Vagina (tissue), 2 donors: ENCODE data around the gene ERC2.

Source experiments
- POLR2A ChIP-seq, 2 donors: fragments of 450-650 bp; IDR thresholded peaks; one replicate each; pipeline ENCODE4 v1.6.1; 2017; ENCODE audit warnings: antibody characterized with exemption in 2 of 2, mild to moderate bottlenecking in 2 of 2, moderate library complexity in 2 of 2
- POLR2AphosphoS5 ChIP-seq, 2 donors: sonication (generic); formaldehyde crosslinking; IDR thresholded peaks; one replicate each; pipeline ENCODE4 v1.9.0; 2017; ENCODE audit warnings: antibody characterized with exemption in 2 of 2, mild to moderate bottlenecking in 2 of 2, low read depth in 1 of 2; ENCODE audit not compliant: insufficient read depth in 1 of 2
- TF ChIP-seq, protein P1 (sequence below), 3 experiments: fragments of 450-650 bp in 2 of 3; fragments of 200-600 bp in 1 of 3; sonication (generic) in 1 of 3; IDR thresholded peaks; one replicate each; pipeline ENCODE4 v1.5.1; 2017 to 2019; ENCODE audit warnings: antibody characterized with exemption in 3 of 3, mild to moderate bottlenecking in 2 of 3, moderate library complexity in 2 of 3

DNA sequence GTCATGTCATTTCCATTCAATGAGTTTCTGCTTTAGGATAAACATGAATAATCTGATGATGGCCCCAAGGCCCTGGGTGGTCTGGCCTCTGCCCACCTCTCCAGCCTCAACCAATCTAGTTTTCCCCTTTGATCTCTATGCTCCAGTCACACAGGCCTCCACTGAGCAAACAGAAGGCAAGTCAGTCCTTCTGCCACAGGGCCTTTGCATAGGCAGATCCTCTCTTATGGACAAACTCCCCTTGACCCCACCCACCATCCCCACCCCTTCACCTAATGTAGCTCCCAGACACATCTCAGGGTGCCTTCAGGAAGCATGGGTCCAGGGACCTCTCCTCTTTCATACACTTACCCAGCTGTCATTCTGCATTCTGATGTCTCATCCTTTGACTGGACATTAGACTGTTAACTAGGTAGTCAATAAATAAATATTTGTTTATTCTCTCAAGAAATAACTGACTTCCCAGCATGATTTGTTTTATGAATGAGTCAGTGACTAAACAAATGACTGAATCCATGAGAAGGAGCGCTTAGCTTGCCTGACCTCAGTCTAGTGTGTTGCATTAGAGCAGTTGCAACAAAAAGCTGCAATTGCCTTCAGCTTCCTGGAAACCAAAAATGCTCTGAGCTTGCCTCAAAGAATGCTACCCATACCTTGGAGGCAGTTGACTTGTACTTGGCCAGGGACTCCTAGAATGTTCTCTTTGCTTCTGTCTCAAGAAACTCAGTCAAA is 594.6 kb downstream of the ERC2 start:
- TF ChIP-seq POLR2A (IDR thresholded peaks at IDR 0.05) (no peak), POLR2AphosphoS5 (IDR thresholded peaks at IDR 0.05; ENCODE audit: insufficient read depth in 1 of 2, low read depth in 1 of 2) (no peak)
- TF ChIP-seq, protein P1, sequence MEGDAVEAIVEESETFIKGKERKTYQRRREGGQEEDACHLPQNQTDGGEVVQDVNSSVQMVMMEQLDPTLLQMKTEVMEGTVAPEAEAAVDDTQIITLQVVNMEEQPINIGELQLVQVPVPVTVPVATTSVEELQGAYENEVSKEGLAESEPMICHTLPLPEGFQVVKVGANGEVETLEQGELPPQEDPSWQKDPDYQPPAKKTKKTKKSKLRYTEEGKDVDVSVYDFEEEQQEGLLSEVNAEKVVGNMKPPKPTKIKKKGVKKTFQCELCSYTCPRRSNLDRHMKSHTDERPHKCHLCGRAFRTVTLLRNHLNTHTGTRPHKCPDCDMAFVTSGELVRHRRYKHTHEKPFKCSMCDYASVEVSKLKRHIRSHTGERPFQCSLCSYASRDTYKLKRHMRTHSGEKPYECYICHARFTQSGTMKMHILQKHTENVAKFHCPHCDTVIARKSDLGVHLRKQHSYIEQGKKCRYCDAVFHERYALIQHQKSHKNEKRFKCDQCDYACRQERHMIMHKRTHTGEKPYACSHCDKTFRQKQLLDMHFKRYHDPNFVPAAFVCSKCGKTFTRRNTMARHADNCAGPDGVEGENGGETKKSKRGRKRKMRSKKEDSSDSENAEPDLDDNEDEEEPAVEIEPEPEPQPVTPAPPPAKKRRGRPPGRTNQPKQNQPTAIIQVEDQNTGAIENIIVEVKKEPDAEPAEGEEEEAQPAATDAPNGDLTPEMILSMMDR (IDR thresholded peaks at IDR 0.05), result no peak
